GM15510 (cell line): Measurements from ENCODE around the gene DBN1.

ENCODE experiments used
- POLR2A ChIP-seq: IDR thresholded peaks from 3 replicates; pipeline ENCODE4 v1.6.1; 2011; ENCODE audit warnings: borderline replicate concordance; ENCODE audit not compliant: insufficient read length; ENCODE audit errors: extremely low read depth

DBN1 gene

DNA sequence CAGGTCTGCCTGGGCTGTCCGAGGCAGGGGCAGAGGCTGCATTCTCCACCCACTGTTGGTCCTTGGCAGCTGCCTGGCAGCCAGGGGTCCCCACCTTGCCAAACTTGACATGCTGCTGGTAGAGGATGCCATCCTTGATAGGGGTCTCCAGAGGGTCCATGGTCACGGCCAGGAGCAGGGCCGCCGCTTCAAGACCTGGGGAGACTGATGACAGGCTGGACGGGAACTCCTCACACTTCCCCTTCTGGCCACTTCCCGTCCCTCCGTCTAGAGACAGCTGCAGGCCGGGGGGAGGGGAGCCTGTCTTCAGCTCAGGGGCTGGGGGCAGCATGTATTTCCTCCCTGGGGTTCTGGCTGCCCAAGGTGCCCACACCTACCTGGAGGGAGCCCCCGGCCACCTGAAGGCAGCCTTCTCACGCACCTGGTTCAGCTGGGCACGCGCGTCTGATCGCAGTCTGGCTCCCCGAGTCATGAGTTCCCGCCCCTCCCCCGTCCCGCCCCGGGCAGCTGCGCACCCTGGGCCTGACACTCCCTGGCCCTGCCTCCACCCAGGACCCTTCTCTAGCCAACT lies 36.0 kb upstream of the DBN1 start, which contains the start of gene DOK3:
TSS of gene DOK3 (minus strand) at position 446 of the 571 bp plus-strand sequence. CDS start at position 160, 286 bp downstream.
- peak; percentile 57 for TF ChIP-seq POLR2A

DNA sequence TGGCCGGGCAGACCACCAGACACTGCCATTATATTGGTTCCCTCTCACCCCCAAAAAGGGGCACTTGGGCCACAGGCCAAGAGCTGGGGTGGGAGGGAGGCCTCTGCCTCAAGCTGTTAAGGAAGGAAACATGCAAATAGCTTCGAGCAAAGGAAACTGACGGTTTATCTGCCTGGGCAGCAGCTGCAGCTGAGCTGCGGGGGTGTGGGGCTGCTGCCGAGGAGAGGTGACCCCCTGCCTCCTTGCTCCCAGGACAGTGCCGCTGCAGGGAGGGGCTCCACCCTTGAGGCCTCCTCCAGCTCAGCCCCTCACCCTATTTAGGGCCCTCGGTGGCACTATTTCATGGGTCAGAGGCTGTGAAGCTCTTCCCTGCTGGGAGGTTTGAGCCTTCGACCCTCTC lies 35.4 kb upstream of the DBN1 start:
- peak; percentile 84 for TF ChIP-seq POLR2A

- no peak for TF ChIP-seq POLR2A
Measured at GRCh38 chr5:177508221-177508611, 34.8 kb upstream of the DBN1 start.

DNA sequence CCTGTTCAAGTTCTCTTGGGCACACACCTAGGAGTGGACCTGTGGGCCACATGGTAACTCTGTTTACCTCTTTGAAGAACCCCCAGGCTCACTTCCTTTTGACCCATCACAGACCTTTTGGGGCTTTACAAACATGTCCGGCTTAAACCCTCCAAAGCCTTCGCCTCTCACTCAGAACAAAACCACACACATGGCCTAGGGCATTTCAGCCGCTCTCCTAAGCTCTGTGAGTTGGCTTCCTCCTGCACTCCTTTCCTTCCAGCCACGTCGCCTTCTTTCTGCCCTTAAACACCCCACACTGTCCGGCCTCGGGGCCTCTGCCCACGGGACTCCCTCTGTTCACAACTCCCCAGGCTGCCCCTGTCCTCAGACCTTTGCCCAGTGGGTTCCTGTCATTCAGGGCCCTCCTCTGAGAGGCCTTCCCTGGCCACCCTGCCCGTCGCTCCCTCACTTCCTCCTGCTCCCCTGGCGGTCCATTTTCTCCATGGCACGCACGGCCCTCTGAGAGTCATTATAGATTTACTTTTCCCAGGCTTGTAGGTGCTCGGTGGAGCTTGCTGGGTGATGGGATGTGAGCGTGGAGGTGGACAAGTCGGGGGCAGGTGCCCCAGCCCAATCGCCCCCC lies 34.3 kb upstream of the DBN1 start:
- no peak for TF ChIP-seq POLR2A

DNA sequence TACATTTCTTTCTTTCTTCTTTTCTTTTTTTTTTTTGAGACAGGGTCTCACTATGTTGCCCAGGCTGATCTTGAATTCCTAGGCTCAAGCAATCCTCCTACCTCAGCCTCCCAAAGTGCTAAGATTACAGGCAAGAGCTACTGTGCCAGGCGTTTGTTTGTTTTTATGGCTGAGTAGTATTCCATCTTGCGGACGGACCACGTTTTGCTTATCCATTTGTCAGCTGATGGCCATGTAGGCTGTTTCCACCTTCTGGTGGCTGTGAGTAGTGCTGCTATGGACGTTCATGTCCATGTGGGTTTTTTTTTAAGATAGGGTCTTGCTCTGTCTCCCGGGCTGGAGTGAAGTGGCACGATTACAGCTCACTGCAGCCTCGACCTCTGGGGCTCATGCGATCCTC lies 33.7 kb upstream of the DBN1 start:
- TF ChIP-seq POLR2A: no peak

DNA sequence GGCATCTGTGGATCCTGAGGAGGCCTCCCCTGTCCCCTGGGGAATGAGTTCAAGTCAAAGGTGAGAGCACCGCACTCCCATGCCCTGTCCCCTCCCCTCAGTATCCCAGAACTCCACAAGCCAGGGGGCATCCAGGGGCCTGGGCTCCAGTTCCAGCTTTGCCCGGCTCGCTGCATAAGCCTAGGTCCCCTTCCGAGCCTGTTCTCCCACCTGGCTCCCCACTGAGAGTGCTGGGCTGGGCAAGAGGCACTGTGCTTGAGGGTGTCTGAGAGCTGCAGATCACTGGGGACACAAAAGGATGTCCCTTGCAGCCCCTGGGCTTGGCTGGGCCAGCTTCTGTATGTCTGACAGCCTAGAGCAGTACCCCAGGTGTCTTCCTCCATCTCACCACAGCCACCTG lies 31.6 kb upstream of the DBN1 start:
- TF ChIP-seq POLR2A: no peak

GRCh38 chr5:177504086-177505056 lies 30.9 kb upstream of the DBN1 start:
- no peak for TF ChIP-seq POLR2A

GRCh38 chr5:177503351-177504085 lies 30.1 kb upstream of the DBN1 start:
- no peak for TF ChIP-seq POLR2A

DNA sequence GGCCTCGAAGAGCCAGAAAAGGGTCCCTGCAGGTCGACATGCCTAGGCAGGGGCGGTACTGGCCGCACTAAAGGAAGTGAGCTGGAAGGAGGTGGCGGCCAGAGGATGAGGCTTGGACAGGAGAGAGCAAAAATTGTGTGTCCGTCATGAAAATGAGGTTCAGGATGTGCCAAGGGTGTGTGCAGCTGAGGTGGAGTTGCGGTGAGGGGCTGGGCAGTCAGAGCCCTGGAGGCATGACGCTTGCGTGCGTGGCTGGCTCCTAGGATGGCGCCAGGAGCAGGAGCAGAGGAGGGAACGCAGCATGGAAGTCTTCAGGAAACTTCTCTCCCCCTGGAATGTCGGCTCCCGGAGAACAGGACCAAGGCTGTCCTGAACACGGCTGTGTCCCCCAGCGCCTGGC lies 29.5 kb upstream of the DBN1 start:
- TF ChIP-seq POLR2A: no peak

GRCh38 chr5:177501874-177502678 lies 28.6 kb upstream of the DBN1 start:
- no peak for TF ChIP-seq POLR2A

DNA sequence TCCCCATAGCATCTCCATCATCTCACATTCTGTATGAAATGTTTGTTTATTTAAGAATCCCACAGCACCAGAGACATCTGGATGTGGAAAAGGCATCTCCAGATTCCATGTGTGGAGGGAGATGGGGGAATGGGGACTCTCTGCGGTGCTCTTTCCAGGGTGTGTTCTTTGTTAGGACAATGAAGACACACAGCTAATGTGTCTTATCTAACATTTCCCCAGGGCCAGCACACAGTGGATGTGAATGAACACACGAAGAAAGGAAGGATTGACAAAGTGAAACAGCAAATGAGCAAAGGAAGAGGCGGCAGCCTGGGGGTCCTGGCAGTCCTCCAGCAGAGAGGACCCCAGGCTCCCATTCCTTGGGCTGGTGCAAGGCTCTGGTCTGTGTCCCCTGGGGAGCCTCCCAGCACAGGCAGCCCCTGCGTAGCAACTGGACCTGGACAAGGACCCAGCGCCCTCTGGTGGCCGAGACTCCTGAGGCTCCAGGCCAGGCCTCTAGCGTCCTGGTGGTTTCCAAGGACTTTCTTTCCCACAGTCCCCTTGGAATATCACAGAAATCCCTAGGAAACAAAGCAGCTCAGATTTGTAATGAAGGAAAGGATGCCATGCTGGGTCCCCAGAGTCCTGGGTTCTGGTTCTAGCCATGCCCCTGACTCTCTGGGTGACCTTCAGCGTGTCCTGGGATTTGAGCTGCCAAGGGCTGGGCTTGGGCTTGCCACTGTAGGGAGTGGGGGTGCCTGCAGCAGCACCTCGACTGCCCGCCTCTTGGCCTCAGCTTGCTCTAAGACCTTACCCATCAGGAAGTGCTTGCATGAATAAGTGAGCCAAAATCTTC lies 27.5 kb upstream of the DBN1 start:
- TF ChIP-seq POLR2A: peak; percentile 21

DNA sequence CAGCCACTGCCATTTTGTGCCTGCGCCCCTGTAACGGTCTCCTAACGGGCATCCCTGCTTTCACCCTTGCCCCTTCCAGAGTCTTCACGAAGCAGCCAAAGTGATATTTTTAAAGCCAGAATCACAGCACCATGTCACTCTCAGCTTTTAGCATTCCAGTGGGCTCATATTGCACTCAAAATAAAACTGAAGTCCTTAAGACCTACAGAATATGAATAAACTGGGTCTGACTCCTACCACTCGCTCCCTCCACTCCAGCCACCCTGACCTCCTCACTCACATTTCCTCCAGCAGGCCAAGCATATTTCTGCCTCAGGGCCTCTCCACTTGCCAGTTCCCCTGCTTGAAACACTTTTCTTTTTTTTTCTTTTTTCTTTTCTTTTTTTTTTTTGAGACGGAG lies 26.4 kb upstream of the DBN1 start:
- TF ChIP-seq POLR2A: no peak
